Measurements from ENCODE around the gene UNCX.

UNCX gene

DNA sequence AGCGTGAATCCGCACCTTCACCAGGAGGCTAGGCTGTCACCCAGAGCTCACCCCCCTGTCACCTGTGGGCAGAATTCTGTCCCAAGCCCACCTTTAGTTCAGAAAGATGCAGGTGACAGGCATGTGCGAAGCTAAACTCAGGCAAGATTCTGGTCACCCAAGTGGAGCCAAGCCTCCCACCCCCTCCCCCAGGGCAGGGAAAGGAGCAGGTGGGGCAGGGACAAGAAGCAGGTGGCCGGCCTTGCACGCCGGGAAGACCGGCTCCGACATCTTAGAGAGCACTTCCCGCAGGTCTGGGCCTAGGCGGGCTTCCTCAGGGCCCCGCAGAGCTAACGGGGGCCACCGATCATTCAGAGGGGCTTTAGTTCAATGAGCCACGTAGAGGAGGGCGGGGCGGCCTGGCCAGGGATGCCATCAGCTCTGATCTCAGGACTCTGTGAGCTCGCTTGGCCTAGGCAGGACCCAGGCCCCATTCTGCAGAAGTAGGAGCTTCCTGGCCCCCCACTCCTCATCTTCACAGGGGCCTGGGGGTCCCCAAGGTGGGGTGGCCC is 19.9 kb downstream of the UNCX start:
- no peak for DNase-seq (ENCODE audit: low spot score)

DNA sequence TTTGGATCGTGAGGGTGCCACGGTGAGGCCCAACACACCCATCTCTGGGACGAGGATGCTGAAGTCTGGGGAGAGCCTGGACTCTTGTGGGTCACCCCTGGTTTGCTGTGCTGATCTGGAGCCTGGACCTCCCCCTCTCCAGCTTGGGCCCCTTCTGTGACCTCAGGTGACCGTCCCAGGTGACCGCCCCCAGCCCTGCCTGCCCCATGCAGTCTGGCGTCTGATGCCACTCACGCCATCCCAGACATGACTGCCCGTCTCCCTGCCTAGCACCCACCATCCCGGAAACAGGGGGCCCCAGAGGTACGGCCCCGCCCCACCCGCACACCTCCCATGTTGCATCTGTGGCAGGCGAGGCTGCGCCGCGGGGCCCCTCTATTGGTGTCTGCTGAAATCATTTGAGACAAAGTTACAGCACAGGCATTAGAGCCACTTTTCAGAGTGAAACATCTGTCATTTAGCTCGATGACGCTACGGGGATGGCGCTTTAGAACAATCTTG is 21.1 kb downstream of the UNCX start:
- DNase-seq (ENCODE audit: low spot score), result no peak
- TF ChIP-seq, protein P1, sequence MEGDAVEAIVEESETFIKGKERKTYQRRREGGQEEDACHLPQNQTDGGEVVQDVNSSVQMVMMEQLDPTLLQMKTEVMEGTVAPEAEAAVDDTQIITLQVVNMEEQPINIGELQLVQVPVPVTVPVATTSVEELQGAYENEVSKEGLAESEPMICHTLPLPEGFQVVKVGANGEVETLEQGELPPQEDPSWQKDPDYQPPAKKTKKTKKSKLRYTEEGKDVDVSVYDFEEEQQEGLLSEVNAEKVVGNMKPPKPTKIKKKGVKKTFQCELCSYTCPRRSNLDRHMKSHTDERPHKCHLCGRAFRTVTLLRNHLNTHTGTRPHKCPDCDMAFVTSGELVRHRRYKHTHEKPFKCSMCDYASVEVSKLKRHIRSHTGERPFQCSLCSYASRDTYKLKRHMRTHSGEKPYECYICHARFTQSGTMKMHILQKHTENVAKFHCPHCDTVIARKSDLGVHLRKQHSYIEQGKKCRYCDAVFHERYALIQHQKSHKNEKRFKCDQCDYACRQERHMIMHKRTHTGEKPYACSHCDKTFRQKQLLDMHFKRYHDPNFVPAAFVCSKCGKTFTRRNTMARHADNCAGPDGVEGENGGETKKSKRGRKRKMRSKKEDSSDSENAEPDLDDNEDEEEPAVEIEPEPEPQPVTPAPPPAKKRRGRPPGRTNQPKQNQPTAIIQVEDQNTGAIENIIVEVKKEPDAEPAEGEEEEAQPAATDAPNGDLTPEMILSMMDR (IDR thresholded peaks at IDR 0.05; ENCODE audit: extremely low read depth, missing control alignments), result no peak

More for the DNA sequence above, 19.9 kb downstream of the UNCX start:
- TF ChIP-seq, protein P1 (IDR thresholded peaks at IDR 0.05; ENCODE audit: extremely low read depth, missing control alignments), result no peak

DNA sequence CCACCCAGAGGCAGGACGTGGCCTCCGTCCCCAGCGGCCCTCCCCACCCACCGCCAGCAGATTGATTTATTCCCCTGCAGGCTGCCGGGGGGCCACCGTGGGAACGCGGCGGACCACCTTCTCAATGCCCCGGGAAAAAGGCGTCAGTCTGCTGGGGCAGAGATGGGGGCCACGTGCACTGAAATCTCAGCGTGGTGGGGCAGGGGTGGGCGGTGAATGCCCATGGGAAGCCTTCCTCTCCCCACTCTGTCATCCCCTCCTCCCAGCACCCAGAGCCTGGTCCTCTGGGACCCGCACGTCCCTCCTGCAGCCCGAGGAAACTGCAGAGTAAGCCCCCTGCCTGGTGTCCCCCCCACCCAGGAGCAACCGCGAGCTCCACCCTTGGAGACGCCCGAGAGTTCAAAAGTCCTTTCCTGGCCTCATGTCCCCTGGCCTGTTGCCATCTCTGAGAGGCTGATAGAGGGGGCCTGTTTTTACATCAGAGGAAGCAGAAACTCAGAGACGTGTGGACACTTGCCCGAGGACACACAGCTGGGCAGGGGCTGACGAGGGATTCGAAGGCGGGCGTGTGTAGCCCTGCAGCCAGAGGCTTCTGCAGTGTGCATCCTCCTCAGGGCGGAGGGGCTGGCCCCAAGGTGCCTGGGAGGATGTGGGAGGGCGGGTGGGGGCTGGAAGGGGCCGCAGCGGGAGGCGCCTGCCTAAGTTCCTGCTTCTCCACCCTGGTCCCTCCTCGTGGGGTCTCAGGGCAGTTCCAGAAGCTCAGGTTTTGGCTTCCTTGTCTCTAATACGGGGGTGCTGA is 21.8 kb downstream of the UNCX start:
- TF ChIP-seq, protein P1 (IDR thresholded peaks at IDR 0.05; ENCODE audit: extremely low read depth, missing control alignments), result no peak
- no peak for DNase-seq (ENCODE audit: low spot score)

DNA sequence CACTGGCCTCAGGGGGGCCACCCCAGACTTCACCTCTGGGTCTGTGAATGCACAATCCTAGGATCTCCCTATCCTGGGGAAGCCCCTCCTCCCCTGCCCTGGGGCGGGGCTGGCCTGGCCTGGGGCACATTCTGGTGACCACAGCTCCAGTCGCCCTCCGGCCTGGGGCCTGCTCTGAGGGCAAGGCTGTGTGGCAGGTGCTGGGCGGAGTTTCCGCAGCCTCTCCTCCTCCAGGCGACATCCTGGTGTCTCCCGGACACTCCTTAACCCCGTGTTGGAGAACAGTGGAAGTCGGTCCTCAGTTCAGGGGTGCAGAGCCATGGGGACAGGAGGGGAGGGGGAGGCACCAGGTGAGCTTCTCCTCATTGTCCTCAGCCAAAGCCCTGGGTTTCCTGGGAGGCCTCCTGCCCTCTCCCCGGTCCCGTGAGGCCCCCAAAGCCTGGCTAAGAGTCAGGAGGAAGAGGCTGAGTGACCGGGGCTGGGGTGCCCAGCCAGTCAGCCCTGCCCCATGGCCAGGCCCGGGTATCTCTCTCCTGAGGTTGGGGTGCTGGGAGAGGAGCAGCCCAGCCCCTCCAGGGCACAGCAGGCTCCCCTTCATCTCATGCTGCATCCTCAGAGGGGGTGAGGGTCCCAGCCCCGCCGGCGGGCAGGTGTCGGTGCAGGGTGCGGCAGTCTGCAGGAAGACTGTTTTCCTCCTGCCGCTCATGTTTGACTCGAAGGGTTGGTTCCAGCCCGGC is 22.6 kb downstream of the UNCX start:
- TF ChIP-seq, protein P1 (IDR thresholded peaks at IDR 0.05; ENCODE audit: extremely low read depth, missing control alignments), result no peak
- DNase-seq (ENCODE audit: low spot score), result no peak

DNA sequence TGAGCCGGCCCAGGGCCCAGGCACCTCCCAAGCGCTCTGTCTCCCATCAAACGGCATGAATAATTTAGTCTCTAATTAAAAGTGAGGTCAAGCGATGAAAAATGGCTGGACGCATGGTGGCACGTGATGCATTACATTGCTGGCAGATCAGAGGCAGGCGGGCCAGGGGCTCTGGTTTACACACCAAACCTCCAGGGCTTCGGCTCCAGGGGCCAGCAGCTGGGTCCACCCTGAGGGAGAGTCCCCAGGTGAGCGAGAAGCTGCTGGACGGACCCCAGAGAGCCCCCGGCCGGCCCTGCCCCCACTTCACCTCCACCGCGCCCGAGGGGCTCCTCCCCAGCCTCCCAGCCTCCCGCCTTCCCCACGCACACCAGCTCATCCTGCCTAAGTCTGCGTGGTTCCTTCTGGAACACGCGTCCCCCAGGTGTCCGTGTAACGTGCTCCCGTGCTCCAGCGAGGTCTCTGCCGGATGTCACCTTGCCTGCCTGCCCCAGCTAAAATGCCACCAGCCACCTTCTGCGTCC is 23.2 kb downstream of the UNCX start:
- TF ChIP-seq, protein P1 (IDR thresholded peaks at IDR 0.05; ENCODE audit: extremely low read depth, missing control alignments), result no peak
- no peak for DNase-seq (ENCODE audit: low spot score)

DNA sequence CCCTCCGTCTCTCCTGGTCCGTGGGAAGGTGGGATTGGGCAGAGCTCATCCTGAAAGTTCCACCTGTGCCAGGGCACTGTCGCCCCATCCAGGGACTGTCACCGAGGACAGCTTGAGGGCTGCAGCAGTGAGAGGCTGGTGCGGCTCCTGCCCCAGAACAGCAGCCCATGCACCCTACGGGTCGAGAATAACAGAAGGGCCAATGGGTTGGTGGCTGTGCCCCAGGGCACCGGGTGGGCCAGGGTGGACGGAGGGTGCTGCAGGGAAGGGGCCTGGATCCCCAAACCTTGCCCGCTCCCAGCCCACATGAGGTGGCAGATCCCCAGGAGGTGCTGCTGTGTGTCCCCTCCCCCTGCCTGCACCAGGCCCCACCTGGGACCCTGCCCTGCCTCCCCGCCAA is 23.9 kb downstream of the UNCX start:
- TF ChIP-seq, protein P1 (IDR thresholded peaks at IDR 0.05; ENCODE audit: extremely low read depth, missing control alignments), result no peak
- DNase-seq (ENCODE audit: low spot score), result no peak
